Dedifferentiated amniotic fluid mesenchymal stem cell (primary cell): ENCODE data around the gene GRIP2.

ENCODE experiments used
- DNase-seq: peaks from one replicate; pipeline ENCODE4 v3.0.0-alpha.2; 2016; ENCODE audit errors: extremely low spot score

GRIP2 gene

GRCh38 chr3:14483286-14483685 lies 56.9 kb downstream of the GRIP2 start:
- DNase-seq: no peak

GRCh38 chr3:14482271-14482721 lies 57.8 kb downstream of the GRIP2 start:
- DNase-seq: no peak

GRCh38 chr3:14481646-14482036 lies 58.5 kb downstream of the GRIP2 start:
- DNase-seq: no peak

- no peak for DNase-seq
Observed at GRCh38 chr3:14481018-14481645, 59.0 kb downstream of the GRIP2 start.

- DNase-seq: no peak
Observed at GRCh38 chr3:14480207-14481017, 59.7 kb downstream of the GRIP2 start.

- DNase-seq: no peak
Observed at GRCh38 chr3:14479591-14479990, 60.6 kb downstream of the GRIP2 start.

GRCh38 chr3:14478956-14479550 lies 61.1 kb downstream of the GRIP2 start:
- DNase-seq: no peak

GRCh38 chr3:14477311-14477935 lies 62.7 kb downstream of the GRIP2 start:
- no peak for DNase-seq

- no peak for DNase-seq
Observed at GRCh38 chr3:14476583-14477265, 63.4 kb downstream of the GRIP2 start.

- DNase-seq: no peak
Observed at GRCh38 chr3:14475621-14476020, 64.5 kb downstream of the GRIP2 start.

GRCh38 chr3:14474363-14475081 lies 65.6 kb downstream of the GRIP2 start:
- DNase-seq: no peak

- DNase-seq: no peak
Observed at GRCh38 chr3:14473411-14473891, 66.7 kb downstream of the GRIP2 start.

- peak; percentile 85 for DNase-seq
Observed at GRCh38 chr3:14472471-14473351, 67.4 kb downstream of the GRIP2 start.

- no peak for DNase-seq
Observed at GRCh38 chr3:14471690-14472089, 68.5 kb downstream of the GRIP2 start.

- DNase-seq: no peak
Observed at GRCh38 chr3:14471016-14471415, 69.1 kb downstream of the GRIP2 start.

- DNase-seq: no peak
Observed at GRCh38 chr3:14470461-14470860, 69.7 kb downstream of the GRIP2 start.

GRCh38 chr3:14468621-14468981 lies 71.5 kb downstream of the GRIP2 start:
- DNase-seq: no peak

- no peak for DNase-seq
Observed at GRCh38 chr3:14467814-14468620, 72.1 kb downstream of the GRIP2 start.

- DNase-seq: no peak
Observed at GRCh38 chr3:14466179-14466903, 73.8 kb downstream of the GRIP2 start.
